ENCODE data around the gene GUCY1A2. TPM values are rescaled to one million over a fixed set of nuclear protein-coding genes. Genes with fewer than 3 reads are reported as not detected.
A peak's percentile ranks its signal among the peaks of the same experiment; 100 is the strongest.

GUCY1A2 gene
- total RNA-seq, 4 donors from 2014 or later: 22.6 to 147 (median 71.3) TPM

GRCh38 chr11:106974831-106975230 lies 43.4 kb downstream of the GUCY1A2 start:
- intact Hi-C loops (cut with DNase I; ENCODE audit: low total_unique reads): no loop called here
- TF ChIP-seq POLR2A (IDR thresholded peaks at IDR 0.05): no peak
- no peak for TF ChIP-seq CTCF (IDR thresholded peaks at IDR 0.05)
- Histone ChIP-seq H3K4me3 (no peak overlapping the region), H3K27me3 (no peaks in the 10 kb centered on the region), H3K27ac (peak overlapping the region; percentile 24 to 66), H3K9me3 (no peaks in the 10 kb centered on the region), H3K36me3 (no peaks in the 10 kb centered on the region), H3K4me1 (peaks cover 5 to 7% of the 10 kb centered on the region in 2 donors)
- DNase-seq: no peak

- Histone ChIP-seq H3K27me3 (no peaks in the 10 kb centered on the region), H3K36me3 (no peaks in the 10 kb centered on the region), H3K4me1 (peaks cover 5 to 10% of the 10 kb centered on the region in 2 donors), H3K4me3 (no peak overlapping the region), H3K27ac (no peak overlapping the region), H3K9me3 (no peaks in the 10 kb centered on the region)
- intact Hi-C loops (cut with DNase I; ENCODE audit: low total_unique reads): no loop called here
- DNase-seq: no peak
- no peak for TF ChIP-seq POLR2A (IDR thresholded peaks at IDR 0.05)
- no peak for TF ChIP-seq CTCF (IDR thresholded peaks at IDR 0.05)
These were observed 46.4 kb downstream of the GUCY1A2 start for GRCh38 chr11:106971864-106972263.

- intact Hi-C loops (cut with DNase I; ENCODE audit: low total_unique reads): no loop called here
These were observed 48.5 kb downstream of the GUCY1A2 start for GRCh38 chr11:106969644-106970355.

GRCh38 chr11:106962995-106963394 lies 55.3 kb downstream of the GUCY1A2 start:
- peaks cover 0 to 2% of the 10 kb centered on the region in 2 donors for H3K36me3 ChIP-seq
- H3K27me3 ChIP-seq: no peaks in the 10 kb centered on the region
- H3K27ac ChIP-seq: peak overlapping the region in 1 of 2 donors; percentile 77
- TF ChIP-seq POLR2A (IDR thresholded peaks at IDR 0.05): no peak
- no peak for TF ChIP-seq CTCF (IDR thresholded peaks at IDR 0.05)
- peaks cover 0 to 11% of the 10 kb centered on the region in 2 donors for H3K4me1 ChIP-seq
- no peak overlapping the region for H3K4me3 ChIP-seq
- H3K9me3 ChIP-seq: no peaks in the 10 kb centered on the region
- DNase-seq: no peak
- intact Hi-C loops (cut with DNase I; ENCODE audit: low total_unique reads): no loop called here

More at GRCh38 chr11:106969644-106970355, 48.5 kb downstream of the GUCY1A2 start:
- no peaks in the 10 kb centered on the region for H3K27me3 ChIP-seq
- peaks cover 0 to 10% of the 10 kb centered on the region in 2 donors for H3K4me1 ChIP-seq
- no peak overlapping the region for H3K27ac ChIP-seq
- no peak overlapping the region for H3K4me3 ChIP-seq
- no peaks in the 10 kb centered on the region for H3K9me3 ChIP-seq
- DNase-seq: no peak
- no peaks in the 10 kb centered on the region for H3K36me3 ChIP-seq
- TF ChIP-seq POLR2A (IDR thresholded peaks at IDR 0.05) (no peak), CTCF (IDR thresholded peaks at IDR 0.05) (no peak)

GRCh38 chr11:106961518-106961917 lies 56.8 kb downstream of the GUCY1A2 start:
- H3K27ac ChIP-seq: peak overlapping the region; percentile 35 to 77
- no peak overlapping the region for H3K4me3 ChIP-seq
- no peaks in the 10 kb centered on the region for H3K9me3 ChIP-seq
- H3K36me3 ChIP-seq: peaks cover 0 to 2% of the 10 kb centered on the region in 2 donors
- H3K4me1 ChIP-seq: peaks cover 0 to 7% of the 10 kb centered on the region in 2 donors
- TF ChIP-seq CTCF (IDR thresholded peaks at IDR 0.05) (no peak), POLR2A (IDR thresholded peaks at IDR 0.05) (no peak)
- intact Hi-C loops (cut with DNase I; ENCODE audit: low total_unique reads): no loop called here
- no peaks in the 10 kb centered on the region for H3K27me3 ChIP-seq
- no peak for DNase-seq

Measured in uterus (tissue), 4 donors.